Kidney (tissue), 14 donors: ENCODE results near the gene VDR. TPM values are rescaled to one million over a fixed set of nuclear protein-coding genes. Genes with fewer than 3 reads are reported as not detected.

ENCODE experiments used
- DNase-seq, 5 donors: peaks; one replicate each; pipeline ENCODE4 v3.0.0-alpha.2; 2013 to 2020
- FAIRE-seq: peaks from 2 replicates; lab custom pipeline; 2012; peaks lifted over from hg19 to GRCh38; lab: Jason Lieb, UNC
- H3K27ac ChIP-seq, 2 donors: one replicate each; pipeline ENCODE4 v1.7.0; 2013; ENCODE audit warnings: low read depth in 2 of 2, low read length in 2 of 2, inconsistent platforms in 1 of 2
- H3K27me3 ChIP-seq: one replicate; pipeline ENCODE4 v1.7.1; 2013; ENCODE audit warnings: low read length, inconsistent platforms; ENCODE audit not compliant: control insufficient read depth, insufficient read depth
- H3K36me3 ChIP-seq, 3 donors: one replicate each; pipeline versions ENCODE4 v1.7.0 to v1.7.1; 2013; ENCODE audit warnings: low read length in 3 of 3, control low read depth in 1 of 3, inconsistent platforms in 1 of 3; ENCODE audit not compliant: insufficient read depth in 3 of 3, control insufficient read depth in 2 of 3
- H3K4me1 ChIP-seq, 3 donors: one replicate each; pipeline versions ENCODE4 v1.7.0 to v1.7.1; 2013; ENCODE audit warnings: low read length in 3 of 3, inconsistent platforms in 1 of 3, low read depth in 1 of 3; ENCODE audit not compliant: control insufficient read depth in 2 of 3, insufficient read depth in 2 of 3
- H3K4me3 ChIP-seq, 3 donors: one replicate each; pipeline versions ENCODE4 v1.7.0 to v1.8.1; 2013; ENCODE audit warnings: low read length in 3 of 3, control low read depth in 1 of 3, inconsistent platforms in 1 of 3
- H3K9ac ChIP-seq, 3 donors: one replicate each; pipeline versions ENCODE4 v1.7.0 to v1.7.1; 2013; ENCODE audit warnings: low read length in 3 of 3, control low read depth in 1 of 3, inconsistent platforms in 1 of 3
- H3K9me3 ChIP-seq, 3 donors: one replicate each; pipeline versions ENCODE4 v1.7.0 to v1.7.1; 2013; ENCODE audit warnings: low read length in 3 of 3, control low read depth in 1 of 3, inconsistent platforms in 1 of 3; ENCODE audit not compliant: control insufficient read depth in 2 of 3, insufficient read depth in 1 of 3
- intact Hi-C: fragments of 100-400 bp; cut with DNase I; formaldehyde crosslinking; loops from one replicate; pipeline ENCODE4 v1.11.1; 2022
- polyA plus RNA-seq: library from polyadenylated mRNA; stranded (reverse); fragments of 350-450 nt; fragmentation: Illumina TruSeq; extraction: RNeasy Lipid Tissue Mini Kit (QIAGEN cat#74804); gene quantifications from one replicate; pipeline ENCODE4 v1.2.3, GENCODE V29; 2014; ENCODE audit warnings: low read depth, low replicate concordance; ENCODE audit not compliant: insufficient read depth
- total RNA-seq: library from RNA; stranded (reverse); fragmentation: NEBNext Ultra II Directional; extraction: Animal tissue kit (Norgen Biotek cat#: 25700); gene quantifications from one replicate; pipeline ENCODE4 v1.2.1, GENCODE V29; 2021
- TF ChIP-seq, protein P1 (sequence below): IDR thresholded peaks from 3 replicates; pipeline ENCODE4 v1.5.1; 2012; ENCODE audit warnings: mild to moderate bottlenecking, moderate library complexity, borderline replicate concordance; ENCODE audit not compliant: insufficient read depth; ENCODE audit errors: extremely low read depth
- donor health status: control.
- donor health status: control.
- donor health status: control.
- donor health status: control.
- donor health status: control.
- donor health status: DM: yes; HTN: yes; CAD: no.
- donor health status: Normal renal cell carcinoma (clear cell type).

VDR gene
- total and polyA plus RNA-seq, 2 donors from 2014 or later = 14.8 to 19.1 TPM

DNA sequence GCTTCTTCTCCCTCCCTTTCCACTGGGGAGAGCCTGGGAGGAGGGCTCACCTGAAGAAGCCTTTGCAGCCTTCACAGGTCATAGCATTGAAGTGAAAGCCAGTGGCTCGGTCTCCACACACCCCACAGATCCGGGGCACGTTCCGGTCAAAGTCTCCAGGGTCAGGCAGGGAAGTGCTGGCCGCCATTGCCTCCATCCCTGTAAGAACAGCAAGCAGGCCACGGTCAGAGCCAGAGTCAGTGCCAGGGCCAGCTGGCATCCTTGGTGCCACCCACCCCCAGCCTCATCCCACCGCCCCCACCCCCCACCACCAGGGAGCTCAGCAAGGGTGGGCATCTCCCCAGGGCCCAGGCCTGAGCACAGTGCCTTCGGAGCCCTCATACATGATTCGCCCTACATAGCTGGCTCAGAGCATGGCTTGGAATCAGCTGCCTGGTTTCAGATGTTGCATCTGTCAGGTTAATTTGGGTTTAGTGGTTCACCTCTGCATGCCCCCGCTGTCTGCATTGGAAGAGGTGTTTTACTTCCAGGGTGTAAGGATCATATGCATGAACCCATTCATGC lies 25.8 kb downstream of the VDR start:
- Histone ChIP-seq H3K27ac (no peak overlapping the region), H3K36me3 (peaks cover 0 to 14% (median 6%) of the 10 kb centered on the region in 3 donors), H3K4me3 (no peak overlapping the region), H3K9me3 (no peaks in the 10 kb centered on the region), H3K9ac (no peak overlapping the region), H3K4me1 (peaks cover 0 to 16% (median 10%) of the 10 kb centered on the region in 3 donors), H3K27me3 (no peaks in the 10 kb centered on the region)
- TF ChIP-seq, protein P1, sequence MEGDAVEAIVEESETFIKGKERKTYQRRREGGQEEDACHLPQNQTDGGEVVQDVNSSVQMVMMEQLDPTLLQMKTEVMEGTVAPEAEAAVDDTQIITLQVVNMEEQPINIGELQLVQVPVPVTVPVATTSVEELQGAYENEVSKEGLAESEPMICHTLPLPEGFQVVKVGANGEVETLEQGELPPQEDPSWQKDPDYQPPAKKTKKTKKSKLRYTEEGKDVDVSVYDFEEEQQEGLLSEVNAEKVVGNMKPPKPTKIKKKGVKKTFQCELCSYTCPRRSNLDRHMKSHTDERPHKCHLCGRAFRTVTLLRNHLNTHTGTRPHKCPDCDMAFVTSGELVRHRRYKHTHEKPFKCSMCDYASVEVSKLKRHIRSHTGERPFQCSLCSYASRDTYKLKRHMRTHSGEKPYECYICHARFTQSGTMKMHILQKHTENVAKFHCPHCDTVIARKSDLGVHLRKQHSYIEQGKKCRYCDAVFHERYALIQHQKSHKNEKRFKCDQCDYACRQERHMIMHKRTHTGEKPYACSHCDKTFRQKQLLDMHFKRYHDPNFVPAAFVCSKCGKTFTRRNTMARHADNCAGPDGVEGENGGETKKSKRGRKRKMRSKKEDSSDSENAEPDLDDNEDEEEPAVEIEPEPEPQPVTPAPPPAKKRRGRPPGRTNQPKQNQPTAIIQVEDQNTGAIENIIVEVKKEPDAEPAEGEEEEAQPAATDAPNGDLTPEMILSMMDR = no peak
- DNase-seq = peak in 1 of 5 donors; percentile 61
- no peak for FAIRE-seq
- intact Hi-C loops = no loop called here

DNA sequence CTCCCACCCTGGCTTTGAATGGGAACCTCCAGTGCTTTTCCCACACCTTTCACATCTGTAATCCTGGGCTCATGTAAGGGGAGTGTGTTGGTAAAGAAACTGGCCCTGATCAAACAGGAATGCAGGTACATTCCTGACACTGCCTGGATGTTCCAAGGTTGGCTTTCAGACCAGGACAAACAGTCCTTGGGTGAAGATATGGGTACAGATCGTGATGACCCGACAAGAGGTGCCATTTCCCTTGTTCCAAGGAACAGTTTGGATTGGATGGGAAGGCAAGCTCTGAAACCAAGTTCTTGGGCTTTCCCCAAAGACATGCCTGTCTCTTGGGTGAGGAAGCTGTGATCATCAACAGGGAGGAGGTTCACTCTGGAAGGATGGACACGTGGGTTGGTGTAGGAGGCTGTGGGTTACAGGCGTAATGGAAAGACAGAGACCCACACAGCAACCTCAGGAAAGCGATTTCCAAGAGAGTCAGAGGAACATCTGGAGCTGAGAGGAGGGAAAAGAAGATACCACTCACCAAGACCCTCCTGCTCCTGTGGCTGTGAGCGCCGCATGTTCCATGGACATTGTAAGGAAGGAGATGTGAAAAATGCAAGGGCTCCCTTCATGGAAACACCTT lies 26.4 kb downstream of the VDR start:
- TF ChIP-seq, protein P1 = no peak
- Histone ChIP-seq H3K9ac (no peak overlapping the region), H3K36me3 (peaks cover 0 to 14% (median 6%) of the 10 kb centered on the region in 3 donors), H3K27ac (no peak overlapping the region), H3K4me3 (no peak overlapping the region), H3K9me3 (no peaks in the 10 kb centered on the region), H3K4me1 (peaks cover 0 to 19% (median 10%) of the 10 kb centered on the region in 3 donors), H3K27me3 (no peaks in the 10 kb centered on the region)
- DNase-seq (no peak), FAIRE-seq (no peak)
- intact Hi-C loops = no loop called here

DNA sequence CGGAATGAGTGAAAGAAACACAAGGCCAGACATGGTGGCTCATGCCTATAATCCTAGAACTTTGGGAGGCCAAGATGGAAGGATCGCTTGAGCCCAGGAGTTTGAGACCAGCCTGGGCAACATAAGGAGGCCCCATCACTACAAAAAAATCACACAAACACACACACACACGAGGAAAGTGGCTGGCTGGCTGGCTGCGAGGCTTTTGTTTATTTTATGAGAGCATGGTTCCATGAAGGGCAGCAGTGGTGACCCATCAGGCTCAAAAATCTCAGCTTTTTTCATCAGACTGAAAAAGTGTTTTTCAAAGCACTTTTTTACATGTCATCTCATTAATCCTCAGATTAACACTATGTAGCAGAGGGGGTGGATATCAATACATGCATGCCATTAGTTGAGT lies 27.7 kb downstream of the VDR start:
- peaks cover 0 to 14% (median 6%) of the 10 kb centered on the region in 3 donors for H3K36me3 ChIP-seq
- TF ChIP-seq, protein P1 = no peak

More for the DNA sequence above, 27.7 kb downstream of the VDR start:
- H3K9me3 ChIP-seq = no peaks in the 10 kb centered on the region
- no peak overlapping the region for H3K4me3 ChIP-seq
- FAIRE-seq (no peak), DNase-seq (no peak)
- no peaks in the 10 kb centered on the region for H3K27me3 ChIP-seq
- H3K27ac ChIP-seq = no peak overlapping the region
- H3K9ac ChIP-seq = no peak overlapping the region
- intact Hi-C loops = no loop called here
- H3K4me1 ChIP-seq = peaks cover 0 to 17% (median 4%) of the 10 kb centered on the region in 3 donors
